ENCODE data around the gene UBR4.

UBR4 gene

GRCh38 chr1:19036041-19036812 is 173.8 kb downstream of the UBR4 start:
- no peak for DNase-seq (ENCODE audit: low read depth in 2 of 2)

- no peak for DNase-seq (ENCODE audit: low read depth in 2 of 2)
These were observed 174.6 kb downstream of the UBR4 start for GRCh38 chr1:19035377-19036040.

GRCh38 chr1:19034721-19035120 is 175.3 kb downstream of the UBR4 start:
- no peak for DNase-seq (ENCODE audit: low read depth in 2 of 2)

GRCh38 chr1:19033926-19034680 is 176.0 kb downstream of the UBR4 start:
- peak; percentile 25 to 28 for DNase-seq (ENCODE audit: low read depth in 2 of 2)

- DNase-seq (ENCODE audit: low read depth in 2 of 2) = no peak
These were observed 176.6 kb downstream of the UBR4 start for GRCh38 chr1:19033515-19033839.

GRCh38 chr1:19032701-19033514 is 177.2 kb downstream of the UBR4 start:
- no peak for DNase-seq (ENCODE audit: low read depth in 2 of 2)

- no peak for DNase-seq (ENCODE audit: low read depth in 2 of 2)
These were observed 177.7 kb downstream of the UBR4 start for GRCh38 chr1:19032413-19032695.

- DNase-seq (ENCODE audit: low read depth in 2 of 2) = no peak
These were observed 180.6 kb downstream of the UBR4 start for GRCh38 chr1:19029191-19030085.

- DNase-seq (ENCODE audit: low read depth in 2 of 2) = no peak
These were observed 181.4 kb downstream of the UBR4 start for GRCh38 chr1:19028546-19029129.

GRCh38 chr1:19028110-19028509 is 182.0 kb downstream of the UBR4 start:
- no peak for DNase-seq (ENCODE audit: low read depth in 2 of 2)
